Activated CD4-positive, alpha-beta T cell treated with anti-CD3 and anti-CD28 coated beads, Interleukin-10, Interleukin-2, amounts not matched to agents 100 ng/mL and 50 ng/mL, durations not matched to agents 16 hours and 8 hours (primary cell): ENCODE data around the gene HDAC10.
A peak's percentile ranks its signal among the peaks of the same experiment; 100 is the strongest.
"Not testable (repeated sequence)": the region's sequence is repeated elsewhere in the genome, so short reads cannot be mapped to it uniquely, and the experiment has no call there.

Experiments
- DNase-seq: peaks from one replicate; pipeline ENCODE4 v3.0.0-alpha.2; 2020

Gene HDAC10

DNA sequence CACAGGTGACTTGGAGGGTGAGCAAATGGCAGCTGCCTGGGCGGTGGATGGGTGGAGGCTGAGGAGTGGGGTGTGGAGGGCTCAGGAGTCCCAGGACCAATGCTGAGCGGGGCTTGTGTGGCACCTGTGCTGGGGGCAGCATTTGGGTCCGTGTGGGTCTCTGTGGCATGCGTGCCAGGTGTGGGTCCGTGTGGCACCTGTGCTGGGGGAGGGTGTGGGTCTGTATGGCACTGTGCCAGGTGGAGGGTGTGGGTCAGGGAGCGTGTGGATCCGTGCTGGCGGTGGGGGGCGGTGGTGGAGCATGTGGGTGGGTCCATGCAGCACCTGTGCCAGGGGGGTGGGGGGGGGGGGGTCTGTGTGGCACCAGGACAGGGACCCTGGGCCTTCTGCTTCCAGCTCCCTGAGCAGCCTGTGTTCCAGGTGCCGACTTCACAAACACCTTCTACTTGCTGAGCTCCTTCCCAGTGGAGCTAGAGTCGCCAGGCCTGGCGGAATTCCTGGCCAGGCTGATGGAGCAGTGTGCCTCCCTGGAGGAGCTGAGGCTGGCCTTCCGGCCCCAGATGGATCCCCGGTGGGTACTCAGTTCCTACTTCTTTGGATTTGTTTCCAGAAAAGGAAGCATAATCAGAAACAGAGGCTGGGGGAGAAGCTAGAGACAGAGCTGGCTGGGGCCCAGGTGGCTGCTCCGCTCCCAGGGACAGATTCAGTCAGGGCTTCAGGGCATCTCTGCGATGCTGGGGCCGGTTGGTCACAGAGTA is 35.6 kb downstream of the HDAC10 start:
- no peak for DNase-seq

DNA sequence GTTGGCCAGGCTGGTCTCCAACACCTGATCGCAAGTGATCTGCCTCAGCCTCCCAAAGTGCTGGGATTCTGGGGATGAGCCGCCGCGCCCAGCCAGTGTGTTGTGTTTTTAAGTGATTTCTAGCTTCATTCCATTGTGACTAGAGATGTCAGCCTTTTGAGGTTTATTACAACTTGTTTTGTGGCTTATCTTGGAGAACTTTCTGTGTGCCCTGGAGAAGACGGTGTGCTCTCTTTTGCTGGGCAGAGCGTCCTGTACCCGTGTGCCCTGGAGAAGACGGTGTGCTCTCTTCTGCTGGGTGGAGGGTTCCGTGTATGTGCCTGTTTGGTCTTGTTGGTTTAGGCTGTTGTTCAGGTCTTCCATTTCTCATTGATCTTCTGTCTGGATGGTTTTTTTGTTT is 37.8 kb downstream of the HDAC10 start:
- no peak for DNase-seq

DNA sequence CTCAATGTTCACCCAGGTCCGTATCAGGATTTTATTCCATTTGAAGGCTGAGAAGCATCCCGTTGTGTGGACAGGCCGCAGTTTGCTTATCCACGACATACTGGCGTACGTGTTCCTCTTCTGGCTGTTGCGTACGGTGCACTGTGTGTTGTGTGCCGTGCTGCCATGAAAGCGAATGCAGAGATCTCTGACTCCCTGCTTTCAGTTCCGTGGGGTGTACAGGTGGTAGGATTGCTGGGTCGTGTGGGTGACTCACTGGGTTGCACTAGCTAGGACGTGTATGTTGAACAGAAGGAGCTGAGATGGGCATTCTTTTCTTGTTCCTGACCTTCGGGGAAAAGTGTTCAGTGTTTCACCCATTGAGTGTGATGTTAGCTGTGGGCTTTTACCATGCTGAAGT is 39.9 kb downstream of the HDAC10 start:
- DNase-seq: no peak

DNA sequence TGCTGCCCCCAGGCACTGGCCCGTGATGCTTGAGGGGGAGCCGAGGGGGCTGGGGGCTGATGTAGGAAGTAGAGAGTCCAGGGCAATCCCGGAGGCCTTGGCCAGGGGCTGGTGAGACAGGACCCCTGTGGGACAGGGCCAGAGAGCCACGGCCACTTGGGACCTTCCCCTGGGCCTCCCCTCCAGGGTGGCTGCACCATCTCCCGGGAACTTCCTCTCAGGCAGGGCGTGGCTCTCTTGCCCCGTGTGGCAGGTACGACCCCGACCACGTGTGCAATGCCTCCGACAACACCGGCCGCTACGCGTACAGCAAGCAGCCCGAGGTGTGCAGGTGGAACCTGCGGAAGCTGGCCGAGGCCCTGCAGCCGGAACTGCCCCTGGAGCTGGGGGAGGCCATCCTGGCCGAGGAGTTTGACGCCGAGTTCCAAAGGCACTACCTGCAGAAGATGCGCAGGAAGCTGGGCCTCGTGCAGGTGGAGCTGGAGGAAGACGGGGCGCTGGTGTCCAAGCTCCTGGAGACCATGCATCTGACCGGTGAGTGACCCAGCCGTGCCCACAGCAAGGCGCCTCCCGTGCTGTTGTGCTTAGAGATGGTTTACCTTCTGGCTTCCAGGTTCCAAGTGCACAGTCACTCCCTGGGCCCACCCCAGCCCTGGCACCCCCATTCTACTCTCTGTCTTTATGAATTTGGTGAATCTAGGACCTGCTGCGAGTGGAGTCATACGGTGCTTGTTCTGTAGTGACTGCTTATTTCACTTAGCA is 40.5 kb downstream of the HDAC10 start:
- DNase-seq: no peak

DNA sequence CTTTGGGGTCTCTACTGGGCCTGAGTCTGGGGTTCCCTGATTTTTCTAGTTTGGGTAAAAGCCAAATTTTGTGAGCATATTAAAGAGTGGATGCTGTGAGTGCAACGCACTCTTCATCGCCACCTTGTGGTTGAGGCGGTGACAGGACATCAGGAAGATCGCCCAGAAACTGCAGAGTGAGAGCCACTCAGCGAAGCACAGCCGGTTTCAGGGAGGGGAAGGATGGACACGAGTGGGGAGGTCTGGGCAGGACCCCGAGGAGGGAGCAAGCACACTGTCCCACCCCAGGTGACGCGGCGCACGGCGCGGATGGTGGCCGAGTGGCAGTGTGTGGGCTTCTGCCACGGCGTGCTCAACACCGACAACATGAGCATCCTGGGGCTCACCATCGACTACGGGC is 41.2 kb downstream of the HDAC10 start:
- peak; percentile 69 for DNase-seq

DNA sequence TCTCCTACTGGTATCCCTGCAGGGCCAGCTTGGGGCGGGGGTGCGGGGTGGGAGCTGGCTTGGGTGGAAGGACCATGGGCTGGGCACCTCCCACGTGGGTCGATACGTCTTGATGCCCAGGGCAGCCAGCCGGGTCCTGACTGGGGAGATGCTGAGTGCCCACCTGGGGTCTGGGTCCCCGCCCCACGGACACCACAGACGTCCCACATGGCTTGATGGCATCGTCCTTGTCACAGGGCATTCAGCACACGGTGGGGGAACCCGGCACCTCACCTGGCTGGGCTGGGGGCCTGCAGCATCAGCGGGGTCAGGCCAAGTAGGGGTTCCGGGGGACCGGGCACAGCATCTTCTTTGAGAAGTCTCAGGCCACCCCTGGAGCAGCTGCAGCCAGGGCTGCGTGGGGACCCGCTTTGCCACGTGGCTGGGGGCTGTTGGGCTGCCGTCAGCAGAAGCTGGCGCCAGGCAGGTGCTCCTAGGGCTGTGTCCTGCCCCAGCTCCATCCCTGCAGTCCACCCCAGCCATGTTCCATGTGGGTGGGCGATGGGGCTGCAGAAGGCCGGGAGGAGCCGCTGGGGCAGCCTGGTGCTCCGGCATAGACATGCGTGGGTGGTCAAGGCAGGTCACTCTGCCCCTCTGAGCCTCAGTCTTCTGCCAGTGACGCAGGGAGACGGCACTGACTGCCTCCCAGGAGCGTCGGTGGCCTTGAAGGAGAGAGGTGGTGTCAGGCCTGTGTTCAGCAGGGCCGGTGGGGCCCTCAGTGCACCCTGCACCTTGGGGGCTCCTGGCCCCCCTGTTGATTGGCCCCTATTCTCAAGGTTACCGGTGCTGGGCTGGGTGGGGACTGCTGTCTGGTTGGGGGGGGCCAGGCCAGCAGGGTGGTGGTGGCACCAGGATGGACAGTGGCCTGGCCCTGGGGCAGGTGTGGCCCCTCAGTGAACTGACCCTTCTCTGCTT is 41.8 kb downstream of the HDAC10 start:
- DNase-seq: no peak

DNA sequence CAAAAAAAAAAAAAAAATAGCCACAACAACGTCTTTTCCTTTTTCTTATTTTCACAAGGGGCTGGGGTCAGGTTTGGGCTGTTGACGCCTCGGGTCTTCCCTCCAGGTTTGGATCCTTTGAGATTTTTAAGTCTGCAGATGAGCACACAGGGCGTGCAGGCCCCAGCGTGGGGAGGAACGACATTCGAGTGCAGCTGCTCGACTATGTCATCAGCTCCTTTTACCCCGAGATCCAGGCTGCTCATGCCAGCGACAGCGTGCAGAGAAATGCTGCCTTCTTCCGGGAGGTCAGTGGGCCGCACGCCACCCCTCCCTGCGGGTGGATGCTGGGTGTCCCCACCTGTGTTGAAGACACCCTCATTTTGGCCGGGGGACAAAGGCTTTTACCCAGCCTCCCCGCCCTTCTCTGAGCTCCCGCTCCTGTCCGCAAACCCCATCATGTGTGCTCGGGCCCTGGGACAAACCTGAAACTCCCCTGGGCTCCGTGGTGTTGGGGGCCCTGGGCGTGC is 42.6 kb downstream of the HDAC10 start:
- DNase-seq: no peak

DNA sequence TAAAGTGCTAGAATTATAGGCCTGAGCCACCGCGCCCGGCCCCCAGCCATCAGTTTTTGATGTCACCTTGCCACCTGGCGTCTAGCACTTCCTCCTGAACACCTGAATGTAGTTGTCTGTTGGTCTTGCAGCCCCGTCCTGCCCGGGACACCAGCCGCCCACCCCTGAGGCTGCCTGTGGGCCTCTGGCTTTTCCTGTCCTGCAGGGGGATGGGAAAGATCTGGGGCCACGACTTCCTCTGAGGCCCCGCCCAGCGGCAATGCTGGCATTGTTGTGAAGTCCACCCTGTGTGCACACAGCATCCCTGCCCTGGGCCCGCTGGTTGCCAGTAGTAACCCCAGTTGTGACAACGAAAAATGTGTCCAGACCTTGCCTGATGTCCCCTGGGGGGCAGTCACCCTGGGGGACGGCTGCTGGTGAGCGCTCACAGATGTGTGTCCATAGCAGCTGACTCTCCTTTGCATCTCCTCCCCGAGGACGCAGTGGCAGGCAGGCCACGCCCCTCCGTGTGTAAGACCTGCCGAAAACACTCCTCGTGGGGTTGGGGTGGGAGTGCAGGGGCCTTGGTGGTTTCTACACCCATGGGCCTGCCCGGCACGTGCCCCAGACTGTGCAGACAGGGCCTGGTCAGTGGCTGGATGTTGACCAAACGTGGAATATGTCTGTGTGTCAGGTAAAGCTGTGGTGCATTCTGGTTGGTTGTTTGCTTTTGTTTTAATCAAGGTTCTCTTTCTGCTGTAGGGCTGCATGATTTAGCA is 43.5 kb downstream of the HDAC10 start:
- no peak for DNase-seq

DNA sequence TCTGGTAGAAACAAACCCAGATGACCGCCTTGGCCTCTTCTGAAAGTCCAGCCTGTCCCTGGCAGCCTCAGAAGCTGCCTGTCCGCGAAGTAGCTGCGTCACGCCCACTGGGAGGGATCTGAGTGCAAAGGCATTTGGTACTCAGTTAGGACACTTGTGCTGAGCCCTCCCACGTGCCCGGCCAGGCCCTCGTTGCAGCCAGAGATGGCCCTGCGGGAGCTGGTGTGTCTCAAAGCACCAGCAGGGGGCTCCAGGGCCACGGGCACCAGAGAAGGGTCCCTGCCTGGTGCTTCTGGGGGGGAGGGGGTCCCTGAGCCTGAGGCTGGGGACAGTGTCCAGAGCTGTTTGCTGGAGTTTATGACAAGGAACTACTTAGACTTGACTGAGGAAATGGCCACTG is 44.5 kb downstream of the HDAC10 start:
- no peak for DNase-seq

DNA sequence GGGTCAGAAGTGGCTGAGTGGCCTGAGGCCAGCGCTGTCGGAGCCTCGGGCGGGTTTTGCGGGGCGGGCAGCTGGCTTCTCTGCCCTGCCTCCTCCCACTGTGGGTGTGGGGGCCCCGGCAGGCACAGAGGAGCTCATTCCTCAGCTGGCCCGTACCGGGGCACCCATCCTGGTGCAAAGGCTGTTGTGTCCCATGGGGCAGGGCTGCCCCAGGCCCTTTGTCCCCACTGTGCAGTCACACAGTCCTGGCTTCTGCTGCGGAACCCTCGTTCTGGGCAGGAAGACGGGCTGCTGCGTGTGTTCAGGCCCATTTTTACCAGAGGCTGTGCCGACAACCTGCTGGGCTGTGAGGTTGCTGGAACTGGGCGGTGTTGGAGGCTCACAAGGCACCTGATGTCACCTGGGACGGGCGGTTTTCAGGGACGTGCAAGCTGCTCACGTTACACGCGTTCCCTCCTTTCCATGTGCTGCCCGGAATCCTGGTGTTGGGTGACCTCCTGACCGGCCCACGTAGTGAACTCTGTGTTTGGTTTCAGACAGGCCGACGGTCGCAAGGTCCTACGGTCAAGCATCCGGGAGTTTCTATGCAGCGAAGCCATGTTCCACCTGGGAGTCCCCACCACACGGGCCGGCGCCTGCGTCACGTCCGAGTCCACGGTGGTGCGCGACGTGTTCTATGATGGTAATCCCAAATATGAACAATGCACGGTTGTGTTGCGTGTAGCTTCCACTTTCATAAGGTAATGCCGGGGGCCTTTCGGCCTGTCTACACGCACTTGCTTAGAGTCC is 45.1 kb downstream of the HDAC10 start:
- DNase-seq: no peak

DNA sequence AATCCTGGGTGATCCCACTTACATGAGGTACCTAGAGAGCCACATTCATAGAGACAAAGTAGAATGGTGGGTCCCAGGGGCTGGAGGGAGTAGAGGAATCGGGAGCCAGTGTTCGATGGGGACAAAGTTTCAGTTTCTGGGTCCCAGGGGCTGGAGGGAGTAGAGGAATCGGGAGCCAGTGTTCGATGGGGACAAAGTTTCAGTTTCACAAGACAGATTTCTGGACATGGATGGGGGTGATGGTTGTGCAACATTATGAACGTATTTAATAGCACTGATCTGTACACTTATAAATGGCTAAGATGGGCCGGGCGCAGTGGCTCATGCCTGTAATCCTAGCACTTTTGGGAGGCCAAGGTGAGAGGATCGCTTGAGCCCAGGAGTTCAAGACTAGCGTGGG is 46.1 kb downstream of the HDAC10 start:
- DNase-seq: not testable (repeated sequence)

DNA sequence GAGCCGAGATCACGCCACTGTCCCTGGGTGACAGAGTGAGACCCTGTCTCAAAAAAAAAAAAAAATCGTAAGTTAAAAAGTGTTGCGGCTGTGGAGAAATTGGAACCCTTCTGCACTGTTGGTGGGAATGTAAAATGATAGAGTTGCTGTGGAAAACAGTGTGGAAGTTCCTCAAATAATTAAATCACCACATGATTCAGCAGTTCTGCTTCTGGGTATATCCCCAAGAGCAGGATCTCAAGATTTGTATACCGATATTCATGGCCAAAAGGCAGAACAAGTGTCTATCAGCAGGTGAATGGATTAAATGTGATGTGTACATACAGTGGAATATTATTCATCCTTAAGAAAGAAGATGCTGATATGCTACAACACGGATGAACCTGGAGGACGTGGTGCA is 46.5 kb downstream of the HDAC10 start:
- no peak for DNase-seq

DNA sequence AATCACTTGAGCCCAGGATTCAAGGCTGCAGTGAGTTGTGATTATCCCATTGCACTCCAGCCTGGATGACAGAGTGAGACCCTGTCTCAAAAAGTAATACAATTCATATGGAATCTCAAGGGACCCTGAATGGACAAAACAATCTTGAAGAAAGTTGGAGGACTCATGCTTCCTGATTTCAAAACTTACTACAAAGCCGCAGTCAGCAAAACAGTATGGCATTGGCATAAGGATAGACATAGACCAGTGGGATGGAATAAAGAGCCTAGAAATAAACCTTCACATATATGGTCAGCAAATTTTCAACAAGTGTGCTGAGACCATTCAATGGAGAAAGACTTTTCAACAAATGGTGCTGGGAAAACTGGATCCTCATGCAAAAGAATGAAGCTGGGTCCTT is 47.8 kb downstream of the HDAC10 start:
- no peak for DNase-seq

DNA sequence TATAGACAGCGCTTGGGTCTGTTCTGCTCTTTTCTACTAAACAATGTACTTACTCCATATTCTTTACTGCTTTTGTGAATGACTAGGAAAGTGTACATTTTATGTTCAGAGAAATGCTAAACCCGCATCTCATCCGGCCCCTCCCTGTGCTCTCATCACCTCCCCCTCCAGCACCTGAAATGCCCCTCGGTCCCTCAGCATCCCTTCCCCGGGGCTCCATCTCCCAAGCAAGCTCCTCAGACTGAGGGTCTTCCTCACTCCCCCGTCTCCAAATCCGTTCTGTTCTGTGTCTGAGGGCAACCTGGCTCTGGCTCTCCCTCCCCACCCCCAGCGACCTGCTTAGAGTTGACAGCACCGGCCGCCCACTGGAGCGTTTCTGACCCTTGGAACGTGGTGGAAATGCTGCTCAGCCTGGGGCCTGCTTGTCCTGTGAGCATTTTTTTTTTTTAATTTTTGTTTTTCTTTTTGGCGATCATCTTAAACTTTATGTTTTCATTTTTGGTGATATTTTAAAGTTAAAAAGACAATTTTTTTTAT is 48.9 kb downstream of the HDAC10 start:
- DNase-seq: no peak

DNA sequence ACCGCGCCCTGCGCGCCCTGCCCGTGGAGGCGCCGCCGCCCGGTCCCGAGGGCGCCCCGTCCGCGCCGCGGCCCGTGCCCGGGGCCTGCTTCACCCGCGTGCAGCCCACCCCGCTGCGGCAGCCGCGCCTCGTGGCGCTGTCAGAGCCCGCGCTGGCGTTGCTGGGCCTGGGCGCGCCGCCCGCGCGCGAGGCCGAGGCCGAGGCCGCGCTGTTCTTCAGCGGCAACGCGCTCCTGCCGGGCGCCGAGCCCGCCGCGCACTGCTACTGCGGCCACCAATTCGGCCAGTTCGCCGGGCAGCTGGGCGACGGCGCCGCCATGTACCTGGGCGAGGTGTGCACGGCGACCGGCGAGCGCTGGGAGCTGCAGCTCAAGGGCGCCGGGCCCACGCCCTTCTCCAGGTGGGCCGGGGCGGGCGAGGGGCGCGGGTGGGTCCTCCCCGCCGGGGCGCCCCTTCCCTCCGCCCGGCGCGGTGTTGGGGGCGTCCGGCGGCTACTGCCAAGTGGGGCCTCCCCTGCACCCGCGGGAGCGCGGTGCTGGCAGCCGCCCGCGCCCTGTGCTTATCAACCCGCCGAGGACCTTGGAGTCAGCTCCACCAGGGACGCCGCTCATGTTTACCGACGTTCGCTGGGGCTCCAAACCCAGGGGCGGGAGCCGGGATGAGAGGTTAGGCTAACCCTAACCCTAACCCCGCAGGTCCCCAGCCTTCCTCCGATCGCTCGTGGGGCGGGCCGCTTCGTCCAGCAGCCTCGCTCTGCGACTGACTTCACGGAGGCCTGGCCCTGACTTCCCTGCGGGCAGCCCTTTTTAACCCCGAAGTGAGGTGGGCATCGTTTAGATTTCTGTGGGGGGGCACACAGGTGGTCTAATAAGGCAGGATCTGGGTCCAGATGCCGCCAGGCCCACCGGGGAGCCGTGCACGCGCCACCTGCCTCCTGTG is 49.6 kb downstream of the HDAC10 start:
- no peak for DNase-seq

DNA sequence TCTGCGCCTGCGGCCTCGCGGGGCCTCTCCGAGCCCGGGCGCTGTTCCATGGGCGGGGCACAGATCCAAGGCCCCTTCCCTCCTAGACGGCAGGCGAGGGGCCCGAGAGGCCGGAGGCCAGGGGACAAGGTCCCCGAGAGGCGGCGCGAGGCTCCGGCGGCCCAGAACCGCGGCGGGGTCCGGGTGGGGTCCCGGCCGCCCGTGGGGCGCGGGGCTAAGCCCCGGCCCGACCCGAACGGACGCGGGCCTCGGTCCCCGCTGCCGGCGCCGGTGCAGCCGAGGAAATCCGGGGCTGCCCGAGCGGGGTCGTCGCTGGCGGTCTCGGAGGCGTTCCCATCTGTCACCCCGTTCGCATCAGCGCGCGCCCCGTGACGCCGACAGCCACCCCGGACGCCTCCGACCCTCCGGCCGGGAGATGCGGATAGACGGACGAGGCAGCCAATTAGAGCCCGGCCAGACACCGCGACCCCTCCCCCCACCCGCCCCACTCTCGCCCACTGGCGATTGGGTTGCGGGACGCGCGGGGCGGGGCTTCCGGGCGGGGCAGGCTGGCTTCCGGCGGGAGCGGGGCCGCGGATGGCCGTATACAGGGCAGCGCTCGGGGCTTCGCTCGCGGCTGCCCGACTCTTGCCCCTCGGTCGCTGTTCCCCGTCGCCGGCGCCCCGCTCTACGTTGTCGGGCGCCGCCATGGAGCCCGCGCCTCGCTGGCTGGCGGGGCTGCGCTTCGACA is 50.4 kb downstream of the HDAC10 start, which contains the start of gene SELENOO:
SELENOO (plus strand) TSS at position 551 of the 730 bp plus-strand sequence; CDS start at position 577, 26 bp downstream.
- peak; percentile 94 for DNase-seq

DNA sequence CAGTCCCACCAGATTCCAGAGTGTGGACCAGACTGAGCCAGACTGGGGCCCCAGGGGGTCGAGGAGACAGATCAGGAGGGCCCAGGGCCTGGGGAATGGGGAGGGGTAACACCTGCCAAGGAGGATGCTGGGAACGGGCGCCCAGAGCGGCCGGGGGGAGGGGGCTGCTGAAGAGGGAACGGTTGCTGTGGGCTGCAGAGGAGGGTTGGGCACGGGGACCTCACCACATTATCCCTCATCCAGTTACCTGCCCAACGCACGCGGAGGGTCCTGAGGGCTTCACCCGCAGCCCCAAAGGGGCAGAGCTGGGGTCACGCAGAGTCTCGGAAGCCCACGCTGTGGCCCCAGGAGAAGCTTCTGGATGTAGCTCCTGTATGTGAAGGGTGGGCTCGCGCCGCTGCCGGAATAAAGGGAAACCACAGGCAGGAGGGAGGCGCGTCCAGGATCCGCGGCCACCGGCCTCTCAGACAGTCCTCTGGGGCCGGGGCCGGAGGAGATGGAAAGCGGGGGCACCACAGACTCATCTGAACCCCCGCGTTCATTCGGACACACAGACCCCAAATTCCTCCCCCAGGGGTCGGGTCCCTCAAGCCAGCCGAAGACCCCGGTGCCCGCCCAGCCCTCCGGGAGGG is 51.1 kb downstream of the HDAC10 start:
- no peak for DNase-seq

DNA sequence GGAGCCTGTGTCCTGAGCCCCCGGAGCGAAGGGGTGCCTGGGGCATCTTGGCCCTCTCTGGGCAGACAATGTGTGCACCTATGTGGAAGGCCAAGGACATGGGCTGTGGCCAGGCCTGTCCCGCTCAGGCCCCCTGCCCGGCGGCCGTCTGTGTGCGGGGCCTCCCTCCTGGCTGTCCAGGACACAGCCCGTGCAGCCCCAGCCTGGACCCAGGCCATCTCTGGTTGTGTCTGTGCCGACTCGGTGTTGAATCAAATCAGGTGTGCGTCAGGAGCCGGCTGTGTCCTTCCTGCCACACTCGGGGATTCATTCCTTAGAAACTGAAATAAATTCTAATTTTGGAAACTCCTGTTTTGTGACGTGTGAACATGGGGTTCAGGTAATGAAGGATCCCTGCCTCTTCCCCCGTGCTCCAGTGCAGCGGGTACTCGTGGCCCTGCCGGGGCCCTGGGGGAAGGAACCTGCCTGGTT is 51.8 kb downstream of the HDAC10 start:
- DNase-seq: no peak

DNA sequence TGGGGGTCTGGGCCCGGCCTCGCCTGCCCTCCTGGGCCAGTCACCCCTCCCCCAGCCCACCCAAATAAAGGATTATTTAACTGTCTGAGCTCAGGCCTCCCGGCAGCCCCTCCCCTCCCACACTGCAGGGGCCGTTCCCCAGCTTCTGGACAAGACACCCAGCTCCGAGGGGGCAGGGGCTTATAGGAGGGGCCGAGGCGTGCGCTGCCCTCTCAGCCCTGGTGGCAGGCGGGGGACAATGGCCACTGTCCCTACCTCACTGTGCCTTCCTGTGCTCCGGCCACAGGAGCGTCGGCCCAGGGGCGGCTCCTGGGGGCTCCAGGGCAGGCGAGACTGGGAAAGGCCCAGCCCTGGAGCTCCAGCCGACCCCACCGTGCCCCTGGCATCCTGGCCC is 52.4 kb downstream of the HDAC10 start:
- no peak for DNase-seq
